ENCODE results near the gene SLC6A9.

Gene SLC6A9

DNA sequence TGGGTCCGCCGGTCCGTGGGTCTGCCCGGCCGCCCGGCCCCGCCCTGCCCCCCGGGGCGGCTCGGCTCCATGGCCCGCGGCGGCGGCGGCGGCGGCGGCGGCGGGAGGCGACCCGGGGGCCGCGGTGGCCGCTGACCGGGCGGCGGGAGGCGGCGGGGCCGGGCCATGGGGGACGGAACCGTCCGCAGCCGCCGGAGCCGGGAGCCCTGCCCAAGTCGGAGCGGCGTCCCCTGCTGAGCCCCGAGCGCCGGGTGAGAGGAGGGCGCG is 52.1 kb downstream of the SLC6A9 start:
- no peak for DNase-seq
- intact Hi-C loops (cut with DNase I): no loop called here

DNA sequence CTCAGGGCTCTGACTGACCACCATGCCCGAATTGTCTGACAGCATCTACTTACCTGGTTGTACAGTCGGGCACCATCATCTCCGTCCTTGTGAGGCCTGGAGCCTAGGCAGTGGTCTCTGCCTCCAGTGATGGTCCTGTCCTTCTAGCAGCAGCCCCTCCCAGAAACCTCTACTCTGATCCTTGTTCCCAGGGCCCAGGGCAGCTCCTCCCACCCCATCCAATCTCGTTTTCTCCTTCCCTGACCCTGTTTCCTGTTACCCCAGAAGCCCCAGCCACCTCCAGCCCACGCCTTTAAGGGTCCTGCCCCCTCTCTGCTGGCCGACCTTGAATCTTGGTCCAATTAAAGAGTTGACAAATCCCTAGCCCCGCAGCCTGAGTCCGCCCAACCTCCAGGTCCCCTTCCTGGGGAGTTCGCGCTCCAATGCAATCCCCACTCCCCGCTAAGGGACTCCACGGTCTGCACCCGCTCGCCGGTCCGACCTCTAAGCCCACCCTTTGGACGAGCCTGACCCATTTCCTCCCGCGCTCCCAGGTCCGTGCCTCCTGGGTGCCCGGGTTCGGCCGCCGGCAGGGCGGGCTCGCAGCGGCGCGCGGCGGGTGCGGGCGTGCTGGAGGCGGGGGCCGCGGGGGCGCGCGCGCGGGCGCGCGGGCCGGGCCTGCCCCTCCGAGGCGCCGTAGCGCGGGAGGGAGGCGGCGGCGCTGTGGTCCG is 52.6 kb downstream of the SLC6A9 start, which contains the start of gene B4GALT2:
Gene B4GALT2 (plus strand): TSS at position 660 of the 710 bp plus-strand sequence. CDS start 1,951 bp downstream, outside the sequence.
- intact Hi-C loops (cut with DNase I): no loop called here
- DNase-seq: peak in 36 of 42 donors; percentile 45 to 83 (median 67)

DNA sequence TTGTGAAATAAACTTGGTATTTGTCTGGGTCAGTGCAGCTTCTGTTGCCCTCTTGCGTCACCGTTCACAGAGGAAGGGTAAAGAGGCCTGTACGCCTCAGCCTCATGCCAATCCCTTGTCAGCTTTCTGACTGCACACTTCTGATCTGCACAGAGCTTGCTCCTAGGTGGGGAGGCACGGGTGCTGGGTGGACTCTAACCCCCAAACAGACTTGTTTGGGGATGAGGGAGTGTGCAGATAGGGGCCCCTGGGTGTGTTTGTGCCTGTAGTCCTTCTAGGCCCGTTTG is 53.1 kb downstream of the SLC6A9 start:
- intact Hi-C loops (cut with DNase I): no loop called here

DNA sequence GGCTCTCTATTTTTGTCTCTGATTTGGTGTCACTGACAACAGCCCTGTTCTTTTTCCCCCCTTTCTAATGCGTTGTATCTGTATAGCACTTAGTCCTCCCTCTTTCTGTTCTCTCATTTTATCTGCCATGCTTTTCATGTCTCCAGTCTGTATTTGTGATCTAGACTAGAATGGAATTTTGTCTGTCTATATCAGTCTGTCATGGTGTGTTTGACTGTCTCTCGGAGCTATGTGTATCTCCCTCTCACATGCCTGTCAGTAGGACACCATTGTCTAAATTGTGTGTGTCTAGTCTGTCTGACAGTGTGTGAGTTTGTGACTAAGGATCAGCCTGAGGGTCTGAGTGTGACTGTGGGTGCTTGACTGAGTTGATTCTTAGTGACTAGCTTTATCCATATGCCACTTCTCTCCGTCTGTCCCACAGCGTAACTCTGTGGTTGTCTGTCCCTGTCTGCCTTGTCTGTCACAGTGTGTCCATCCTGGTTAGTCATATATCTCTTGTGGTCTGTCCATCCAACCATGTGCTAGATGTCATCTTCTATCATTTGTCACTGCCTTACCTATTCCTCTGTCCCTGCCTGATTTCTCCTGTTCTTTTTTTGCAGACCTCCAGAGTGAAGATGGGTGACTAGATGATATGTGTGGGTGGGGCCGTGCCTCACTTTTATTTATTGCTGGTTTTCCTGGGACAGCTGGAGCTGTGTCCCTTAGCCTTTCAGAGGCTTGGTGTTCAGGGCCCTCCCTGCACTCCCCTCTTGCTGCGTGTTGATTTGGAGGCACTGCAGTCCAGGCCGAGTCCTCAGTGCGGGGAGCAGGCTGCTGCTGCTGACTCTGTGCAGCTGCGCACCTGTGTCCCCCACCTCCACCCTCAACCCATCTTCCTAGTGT is 53.6 kb downstream of the SLC6A9 start:
- intact Hi-C loops (cut with DNase I): no loop called here
- no peak for DNase-seq

More for the DNA sequence above, 53.1 kb downstream of the SLC6A9 start:
- DNase-seq: no peak

DNA sequence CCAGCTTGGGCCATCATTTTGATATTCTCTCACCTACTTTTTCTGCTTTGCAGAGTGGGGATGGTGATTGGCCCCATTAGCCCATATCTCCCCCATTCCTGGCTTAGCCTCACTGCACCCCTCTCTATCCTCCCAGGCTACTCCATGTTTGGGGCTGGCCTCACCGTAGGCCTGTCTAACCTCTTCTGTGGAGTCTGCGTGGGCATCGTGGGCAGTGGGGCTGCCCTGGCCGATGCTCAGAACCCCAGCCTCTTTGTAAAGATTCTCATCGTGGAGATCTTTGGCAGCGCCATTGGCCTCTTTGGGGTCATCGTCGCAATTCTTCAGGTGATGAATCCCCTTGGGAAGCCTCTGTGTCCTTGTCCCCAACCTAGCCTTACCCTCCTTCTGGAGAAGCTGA is 54.4 kb downstream of the SLC6A9 start:
- DNase-seq: no peak
- intact Hi-C loops (cut with DNase I): no loop called here

DNA sequence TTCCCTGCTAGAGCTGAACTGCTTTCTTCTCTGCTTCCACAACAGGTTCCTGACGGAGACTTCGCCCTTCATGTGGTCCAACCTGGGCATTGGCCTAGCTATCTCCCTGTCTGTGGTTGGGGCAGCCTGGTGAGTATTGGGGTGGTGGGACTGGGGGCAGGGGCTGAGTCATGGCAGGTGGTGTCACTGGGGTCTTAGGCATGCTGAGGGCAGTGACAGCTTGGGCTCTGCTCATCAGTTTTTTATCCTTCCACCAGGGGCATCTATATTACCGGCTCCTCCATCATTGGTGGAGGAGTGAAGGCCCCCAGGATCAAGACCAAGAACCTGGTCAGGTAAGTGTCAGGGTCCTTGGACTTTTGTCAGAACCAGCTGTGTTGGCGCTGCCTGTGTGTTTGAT is 55.2 kb downstream of the SLC6A9 start:
- no peak for DNase-seq
- intact Hi-C loops (cut with DNase I): no loop called here

DNA sequence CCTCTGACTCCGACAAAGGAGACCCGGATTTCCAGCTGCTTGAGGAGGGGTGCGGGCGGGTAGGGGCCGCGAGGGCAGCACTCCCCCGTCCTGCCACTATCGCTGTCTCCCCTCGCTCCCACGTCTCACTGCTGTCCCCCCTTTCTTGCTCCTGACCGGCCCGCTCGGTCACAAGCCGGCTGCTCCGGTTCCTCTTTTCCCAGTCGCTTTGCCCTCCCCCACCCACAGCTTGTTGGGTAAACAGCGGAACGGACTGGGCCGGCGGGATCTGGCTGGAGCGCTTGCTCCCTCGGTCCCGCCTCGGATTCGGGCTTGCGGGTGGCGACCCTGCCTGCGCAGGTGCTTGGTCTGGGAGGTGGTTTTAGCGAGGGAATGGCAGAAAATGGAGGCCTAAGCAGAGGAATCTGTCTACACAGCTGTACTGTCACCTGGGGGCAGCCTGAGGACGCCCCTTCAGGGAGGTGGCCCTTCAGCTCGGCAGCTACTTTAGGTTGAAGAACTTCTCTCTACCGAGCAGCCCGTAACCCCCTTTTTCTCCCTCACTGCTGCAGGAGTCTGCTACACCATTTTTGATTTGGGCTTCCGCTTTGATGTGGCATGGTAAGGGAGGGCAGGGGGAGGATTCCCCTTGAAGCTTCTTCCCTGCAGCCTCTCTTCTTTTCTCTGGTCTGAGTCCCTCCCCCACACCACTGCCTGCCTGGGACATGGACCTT is 55.9 kb downstream of the SLC6A9 start:
- intact Hi-C loops (cut with DNase I): no loop called here
- peak in 28 of 42 donors; percentile 27 to 69 (median 52) for DNase-seq

DNA sequence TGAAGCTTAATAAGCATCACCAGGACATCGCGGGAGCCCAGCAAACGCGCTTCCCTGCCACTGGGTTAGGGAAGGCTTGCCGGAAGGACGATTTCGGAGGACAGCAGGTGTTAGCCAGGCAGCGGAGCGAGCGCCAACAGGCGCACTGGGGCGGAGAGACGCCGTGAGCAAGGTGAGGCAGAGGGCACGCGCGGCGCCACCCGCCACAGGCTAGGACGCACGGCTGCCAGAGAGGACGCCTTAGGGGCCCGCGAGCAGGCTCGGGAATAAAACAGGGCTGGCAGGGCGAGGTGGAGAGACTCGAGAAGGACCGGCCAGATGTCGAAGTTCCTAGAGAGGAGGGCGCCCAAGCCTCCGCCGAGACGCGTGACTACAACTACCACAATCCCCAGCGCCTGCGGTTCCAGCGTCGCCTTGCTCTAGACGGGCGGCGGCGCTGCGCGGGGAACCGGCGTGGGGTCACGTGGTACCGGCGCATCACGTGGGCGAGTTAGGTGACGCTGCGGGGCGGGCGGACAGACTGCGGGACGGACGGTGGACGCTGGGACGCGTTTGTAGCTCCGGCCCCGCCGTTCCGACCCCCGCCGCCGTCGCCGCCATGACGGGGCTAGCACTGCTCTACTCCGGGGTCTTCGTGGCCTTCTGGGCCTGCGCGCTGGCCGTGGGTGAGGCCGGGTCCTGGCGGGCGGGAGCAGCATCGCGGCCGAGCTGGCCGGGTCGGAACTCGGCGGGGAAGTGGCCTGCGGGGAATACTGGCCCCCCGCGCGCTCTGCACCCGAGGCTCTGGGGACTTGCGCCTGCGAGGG is 56.6 kb downstream of the SLC6A9 start, which contains the start of gene ATP6V0B:
Gene ATP6V0B (plus strand): TSS at position 518 of the 806 bp plus-strand sequence. CDS start 81 bp downstream, at position 599.
- intact Hi-C loops (cut with DNase I): loop anchor here (1.0 kb wide), 1 partner anchor 28 kb away; the partner anchor contains the start of gene IPO13
- DNase-seq: peak; percentile 96 to 100 (median 99)

DNA sequence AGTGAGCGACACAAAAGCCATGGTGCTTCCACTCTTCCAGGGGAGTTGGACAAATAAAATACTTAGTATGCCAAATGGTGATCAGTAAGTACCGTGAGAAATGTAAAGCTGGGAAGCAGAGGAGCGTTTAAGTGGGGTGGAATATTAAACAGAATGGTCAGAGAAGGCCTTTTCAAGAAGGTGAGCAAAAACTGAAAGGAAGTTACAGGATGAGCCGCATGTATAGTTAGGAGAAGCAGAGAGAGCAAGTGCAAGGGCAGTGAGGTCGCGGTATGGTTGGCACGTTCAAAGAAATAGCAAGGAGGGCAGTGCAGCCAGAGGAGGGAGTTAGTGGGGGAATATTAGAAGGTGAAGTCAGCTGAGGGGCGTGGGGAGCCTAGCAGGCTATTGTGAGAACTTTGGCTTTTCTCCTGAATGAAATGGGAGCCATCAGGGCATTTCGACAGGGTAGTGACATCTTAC is 57.2 kb downstream of the SLC6A9 start:
- intact Hi-C loops (cut with DNase I): loop anchor here (1.0 kb wide), 1 partner anchor 28 kb away; the partner anchor contains the start of gene IPO13
- no peak for DNase-seq

DNA sequence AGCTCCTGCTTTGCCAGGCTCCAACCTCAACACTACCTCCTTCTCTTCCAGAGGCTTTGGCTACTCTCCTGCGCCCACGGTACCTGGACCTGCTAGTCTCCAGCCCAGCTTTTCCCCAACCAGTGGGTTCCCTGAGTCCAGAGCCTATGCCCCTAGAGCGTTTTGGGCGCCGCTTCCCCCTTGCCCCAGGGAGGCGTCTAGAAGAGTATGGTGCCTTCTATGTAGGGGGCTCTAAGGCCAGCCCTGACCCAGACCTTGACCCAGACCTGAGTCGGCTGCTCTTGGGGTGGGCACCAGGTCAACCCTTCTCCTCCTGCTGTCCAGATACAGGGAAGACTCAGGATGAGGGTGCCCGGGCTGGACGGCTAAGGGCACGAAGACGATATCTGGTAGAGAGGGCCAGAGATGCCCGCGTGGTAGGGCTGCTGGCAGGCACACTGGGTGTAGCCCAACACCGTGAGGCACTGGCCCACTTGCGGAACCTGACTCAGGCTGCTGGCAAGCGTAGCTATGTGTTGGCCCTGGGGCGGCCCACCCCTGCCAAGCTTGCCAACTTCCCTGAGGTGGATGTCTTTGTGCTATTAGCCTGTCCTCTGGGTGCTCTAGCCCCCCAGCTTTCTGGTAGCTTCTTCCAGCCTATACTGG is 59.8 kb downstream of the SLC6A9 start:
- intact Hi-C loops (cut with DNase I): no loop called here
- no peak for DNase-seq

DNA sequence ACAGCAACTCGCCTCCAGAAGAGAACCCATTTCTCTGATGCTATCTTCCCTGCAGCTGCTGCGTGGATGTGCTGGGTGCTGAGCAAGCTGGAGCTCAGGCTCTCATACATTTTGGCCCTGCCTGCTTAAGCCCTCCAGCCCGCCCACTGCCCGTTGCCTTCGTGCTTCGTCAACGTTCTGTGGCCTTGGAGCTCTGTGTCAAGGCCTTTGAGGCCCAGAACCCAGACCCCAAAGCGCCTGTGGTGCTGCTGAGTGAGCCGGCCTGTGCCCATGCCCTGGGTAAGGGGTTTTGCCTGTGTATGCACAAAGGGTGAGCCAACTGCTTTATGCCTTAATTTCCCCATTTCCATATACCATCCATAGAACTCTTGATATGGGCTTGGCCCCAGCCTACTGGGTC is 60.4 kb downstream of the SLC6A9 start:
- intact Hi-C loops (cut with DNase I): no loop called here
- no peak for DNase-seq

DNA sequence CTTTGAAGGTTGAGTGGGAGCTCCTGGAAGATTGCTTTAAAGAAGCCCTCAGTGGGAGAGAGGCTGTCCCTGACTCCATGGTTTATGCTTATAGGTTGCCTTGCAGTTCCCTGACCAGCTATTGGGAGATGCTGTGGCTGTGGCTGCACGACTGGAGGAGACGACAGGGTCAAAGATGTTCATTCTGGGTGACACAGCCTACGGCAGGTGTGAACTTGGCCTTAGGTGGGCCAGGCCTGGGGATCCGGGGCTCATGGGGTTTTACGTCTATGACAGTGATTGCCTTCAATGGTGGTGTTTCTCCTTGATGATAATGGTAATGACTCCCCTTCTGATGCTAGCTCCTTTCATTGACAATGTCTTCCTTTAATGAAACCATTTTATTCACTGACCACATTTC is 60.8 kb downstream of the SLC6A9 start:
- DNase-seq: no peak
- intact Hi-C loops (cut with DNase I): no loop called here

DNA sequence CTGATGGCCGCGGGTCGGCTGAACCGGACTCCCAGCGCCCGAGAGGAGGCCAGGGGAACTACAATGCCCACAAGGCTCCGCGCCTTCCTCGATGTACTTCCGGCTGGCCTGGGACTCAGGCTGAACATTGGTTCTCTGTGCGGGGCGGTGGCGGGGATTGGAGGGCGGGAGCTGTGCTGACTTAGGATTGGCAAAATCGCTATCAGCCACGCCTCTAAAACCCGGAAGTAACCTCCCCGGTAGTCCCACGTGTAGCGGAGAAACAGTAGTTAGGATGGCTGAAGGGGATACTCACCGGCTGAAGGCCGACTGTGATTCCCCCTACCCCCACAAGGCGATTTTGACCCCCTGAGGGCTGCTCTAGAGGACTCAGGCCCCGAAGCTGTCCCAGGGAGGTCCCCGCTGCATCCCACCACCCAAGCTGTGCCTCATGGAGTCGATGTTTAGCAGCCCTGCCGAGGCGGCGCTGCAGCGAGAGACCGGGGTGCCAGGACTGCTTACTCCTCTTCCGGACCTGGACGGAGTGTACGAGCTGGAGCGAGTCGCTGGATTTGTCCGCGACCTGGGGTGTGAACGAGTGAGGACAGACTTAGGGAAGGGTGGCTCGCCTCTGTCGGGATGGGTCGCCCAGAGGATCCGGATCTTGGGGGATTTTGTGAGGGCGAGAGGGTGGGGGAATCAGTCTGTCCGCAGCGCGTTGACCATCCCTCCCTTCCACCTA is 61.4 kb downstream of the SLC6A9 start, which contains the start of gene DPH2:
Gene DPH2 (plus strand): TSS at position 265 of the 721 bp plus-strand sequence. CDS start 166 bp downstream, at position 431.
- DNase-seq: peak; percentile 95 to 100 (median 98)
- intact Hi-C loops (cut with DNase I): no loop called here

DNA sequence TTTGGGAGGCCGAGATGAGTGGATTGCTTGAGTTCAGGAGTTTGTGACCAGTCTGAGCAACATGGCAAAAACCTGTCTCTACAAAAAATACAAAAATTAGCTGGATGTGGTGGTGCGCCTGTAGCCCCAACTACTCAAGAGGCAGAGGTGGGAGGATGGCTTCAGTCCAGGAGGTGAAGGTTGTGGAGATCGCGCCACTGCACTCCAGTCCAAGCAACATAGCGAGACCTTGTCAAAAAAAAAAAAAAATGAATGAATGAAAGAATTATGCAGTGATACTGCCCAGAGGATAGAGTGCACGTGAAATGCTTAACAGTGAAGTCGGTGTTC is 61.9 kb downstream of the SLC6A9 start:
- intact Hi-C loops (cut with DNase I): no loop called here

DNA sequence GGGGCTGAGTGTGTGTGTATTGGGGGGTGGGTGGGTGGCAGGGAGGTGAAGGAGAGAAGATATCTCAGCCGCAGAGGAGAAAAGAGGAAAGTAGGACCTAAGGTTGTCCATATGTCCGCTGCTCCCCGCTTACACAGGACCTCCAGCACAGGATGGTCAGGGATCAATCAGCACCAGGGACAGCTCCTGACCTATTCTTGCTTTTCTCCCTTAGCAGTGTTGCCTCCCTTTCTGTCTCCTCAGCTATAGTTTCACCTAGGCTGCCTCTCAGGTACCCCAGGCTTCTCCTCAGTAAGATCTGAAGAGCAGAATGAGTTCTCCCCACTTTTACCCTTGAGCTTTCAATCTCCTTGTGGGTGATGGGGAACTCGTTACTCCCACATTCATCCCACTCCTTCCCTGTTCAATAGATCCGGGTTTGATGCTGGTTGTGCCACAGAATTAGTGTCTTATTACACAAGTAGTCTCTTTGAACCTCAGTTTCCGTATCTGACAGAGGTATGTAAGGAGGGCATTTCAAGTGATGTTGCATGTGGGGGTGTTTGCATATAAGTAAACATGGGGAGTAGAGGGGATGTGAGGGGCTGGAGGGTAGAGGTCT is 62.8 kb downstream of the SLC6A9 start:
- peak in 1 of 42 donors; percentile 69 for DNase-seq
- intact Hi-C loops (cut with DNase I): no loop called here

More for the DNA sequence above, 61.9 kb downstream of the SLC6A9 start:
- peak in 1 of 42 donors; percentile 9 for DNase-seq

DNA sequence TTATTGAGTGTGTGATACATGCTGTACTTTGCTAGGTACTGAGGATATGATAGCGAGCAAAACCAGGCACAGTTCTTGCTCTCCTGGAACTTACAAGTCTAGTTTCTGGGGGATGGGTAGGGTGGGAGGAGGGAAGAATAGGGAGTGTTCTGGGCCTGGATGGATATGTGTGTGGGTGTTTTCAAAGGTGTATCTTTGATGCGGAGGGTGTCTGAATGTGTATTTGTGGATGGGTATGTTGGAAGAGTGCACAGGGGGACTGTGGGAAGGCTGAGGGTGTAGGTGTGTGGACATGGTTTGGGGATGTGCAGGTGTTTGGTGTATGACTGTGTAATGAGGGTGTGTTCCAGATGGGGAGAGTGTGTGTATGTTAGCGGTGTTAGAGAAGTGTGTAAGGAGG is 65.9 kb downstream of the SLC6A9 start:
- intact Hi-C loops (cut with DNase I): no loop called here
- DNase-seq: peak in 9 of 42 donors; percentile 24 to 72 (median 46)

DNA sequence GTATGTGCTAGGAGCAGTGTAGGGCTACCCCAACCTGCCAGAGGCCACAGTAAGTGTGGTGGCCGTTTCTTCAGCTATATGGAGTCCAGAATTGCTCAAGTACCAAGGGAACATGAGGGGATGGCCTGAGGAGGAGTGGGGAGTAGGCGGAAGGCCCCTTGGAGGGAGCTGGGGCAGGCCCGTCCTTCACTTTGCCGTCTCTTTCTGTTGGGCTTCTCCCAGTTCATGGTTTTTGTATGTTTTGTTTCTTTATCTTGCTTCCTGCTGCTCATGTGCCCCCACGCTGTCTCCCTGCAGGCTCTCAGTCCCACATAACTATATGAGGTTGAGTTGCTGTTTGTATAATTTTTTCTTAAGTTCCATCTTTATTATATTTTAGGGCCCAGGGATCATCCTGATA is 67.4 kb downstream of the SLC6A9 start:
- no peak for DNase-seq
- intact Hi-C loops (cut with DNase I): no loop called here

All from head of caudate nucleus (tissue), 42 donors.